ENCODE measurements around the gene H2BK1.

H2BK1 gene

DNA sequence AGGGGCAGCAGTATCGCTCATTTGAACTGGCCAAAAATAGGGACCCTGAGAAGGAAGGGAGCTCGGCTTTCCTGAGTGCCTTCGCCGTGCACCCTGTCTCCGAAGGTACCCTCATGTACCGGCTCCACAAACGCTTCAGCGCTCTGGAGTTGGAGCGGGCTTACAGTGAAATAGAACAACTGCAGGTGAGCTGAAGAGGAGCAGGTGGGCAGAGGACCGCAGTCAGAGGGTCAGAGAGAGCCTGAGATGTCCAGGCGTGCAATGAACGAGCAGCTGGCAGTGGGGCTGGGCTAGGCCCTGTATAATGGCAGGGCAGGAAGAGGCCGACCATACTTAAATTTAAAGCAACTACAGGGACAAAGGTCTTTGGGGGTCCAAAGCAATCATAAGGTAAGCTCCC, 26.1 kb upstream of the H2BK1 start:
- Histone ChIP-seq H3K4me3 (ENCODE audit: low read depth, low read length) (no peak overlapping the region), H3K27me3 (replicated peaks) (no peaks in the 10 kb centered on the region), H3K27ac (no peak overlapping the region), H3K36me3 (replicated peaks) (peaks cover 70% of the 10 kb centered on the region)
- TF ChIP-seq CTCF (IDR thresholded peaks at IDR 0.05; ENCODE audit: low read depth, low read length, missing control alignments): no peak
- no peak for DNase-seq
- in situ Hi-C loops (cut with HindIII; ENCODE audit: low pct_ligation_motif_present, low sequenced_read_pairs): no loop called here

DNA sequence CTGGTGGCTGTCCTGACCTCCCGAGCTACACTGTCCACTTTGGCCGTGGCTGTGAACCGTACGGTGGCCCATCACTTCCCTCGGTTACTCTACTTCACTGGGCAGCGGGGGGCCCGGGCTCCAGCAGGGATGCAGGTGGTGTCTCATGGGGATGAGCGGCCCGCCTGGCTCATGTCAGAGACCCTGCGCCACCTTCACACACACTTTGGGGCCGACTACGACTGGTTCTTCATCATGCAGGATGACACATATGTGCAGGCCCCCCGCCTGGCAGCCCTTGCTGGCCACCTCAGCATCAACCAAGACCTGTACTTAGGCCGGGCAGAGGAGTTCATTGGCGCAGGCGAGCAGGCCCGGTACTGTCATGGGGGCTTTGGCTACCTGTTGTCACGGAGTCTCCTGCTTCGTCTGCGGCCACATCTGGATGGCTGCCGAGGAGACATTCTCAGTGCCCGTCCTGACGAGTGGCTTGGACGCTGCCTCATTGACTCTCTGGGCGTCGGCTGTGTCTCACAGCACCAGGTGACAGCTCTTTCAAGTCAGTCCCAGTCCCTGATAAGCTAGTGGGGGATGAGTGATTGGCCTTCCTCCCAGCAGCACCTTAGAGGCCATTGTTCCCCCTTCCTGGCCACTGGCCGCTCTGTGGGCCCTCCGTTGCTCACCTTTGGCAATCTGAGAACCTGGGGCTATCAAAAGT, 25.0 kb upstream of the H2BK1 start:
- in situ Hi-C loops (cut with HindIII; ENCODE audit: low pct_ligation_motif_present, low sequenced_read_pairs): no loop called here
- H3K27ac ChIP-seq: no peak overlapping the region
- no peaks in the 10 kb centered on the region for H3K27me3 ChIP-seq (replicated peaks)
- no peak for TF ChIP-seq CTCF (IDR thresholded peaks at IDR 0.05; ENCODE audit: low read depth, low read length, missing control alignments)
- no peak for DNase-seq
- peaks cover 58% of the 10 kb centered on the region for H3K36me3 ChIP-seq (replicated peaks)
- no peak overlapping the region for H3K4me3 ChIP-seq (ENCODE audit: low read depth, low read length)

DNA sequence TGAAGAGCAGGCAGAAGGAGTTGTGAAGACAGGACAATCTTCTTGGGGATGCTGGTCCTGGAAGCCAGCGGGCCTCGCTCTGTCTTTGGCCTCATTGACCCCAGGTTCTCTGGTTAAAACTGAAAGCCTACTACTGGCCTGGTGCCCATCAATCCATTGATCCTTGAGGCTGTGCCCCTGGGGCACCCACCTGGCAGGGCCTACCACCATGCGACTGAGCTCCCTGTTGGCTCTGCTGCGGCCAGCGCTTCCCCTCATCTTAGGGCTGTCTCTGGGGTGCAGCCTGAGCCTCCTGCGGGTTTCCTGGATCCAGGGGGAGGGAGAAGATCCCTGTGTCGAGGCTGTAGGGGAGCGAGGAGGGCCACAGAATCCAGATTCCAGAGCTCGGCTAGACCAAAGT, 23.5 kb upstream of the H2BK1 start:
- no peak for DNase-seq
- TF ChIP-seq CTCF (IDR thresholded peaks at IDR 0.05; ENCODE audit: low read depth, low read length, missing control alignments): no peak
- H3K4me3 ChIP-seq (ENCODE audit: low read depth, low read length): peak overlapping the region; percentile 98
- H3K27ac ChIP-seq: peak overlapping the region; percentile 84
- no peaks in the 10 kb centered on the region for H3K27me3 ChIP-seq (replicated peaks)
- in situ Hi-C loops (cut with HindIII; ENCODE audit: low pct_ligation_motif_present, low sequenced_read_pairs): no loop called here
- peaks cover 45% of the 10 kb centered on the region for H3K36me3 ChIP-seq (replicated peaks)

GRCh38 chr7:151232917-151233701, 22.8 kb upstream of the H2BK1 start:
- in situ Hi-C loops (cut with HindIII; ENCODE audit: low pct_ligation_motif_present, low sequenced_read_pairs): no loop called here
- peak; percentile 5 for TF ChIP-seq CTCF (IDR thresholded peaks at IDR 0.05; ENCODE audit: low read depth, low read length, missing control alignments)

DNA sequence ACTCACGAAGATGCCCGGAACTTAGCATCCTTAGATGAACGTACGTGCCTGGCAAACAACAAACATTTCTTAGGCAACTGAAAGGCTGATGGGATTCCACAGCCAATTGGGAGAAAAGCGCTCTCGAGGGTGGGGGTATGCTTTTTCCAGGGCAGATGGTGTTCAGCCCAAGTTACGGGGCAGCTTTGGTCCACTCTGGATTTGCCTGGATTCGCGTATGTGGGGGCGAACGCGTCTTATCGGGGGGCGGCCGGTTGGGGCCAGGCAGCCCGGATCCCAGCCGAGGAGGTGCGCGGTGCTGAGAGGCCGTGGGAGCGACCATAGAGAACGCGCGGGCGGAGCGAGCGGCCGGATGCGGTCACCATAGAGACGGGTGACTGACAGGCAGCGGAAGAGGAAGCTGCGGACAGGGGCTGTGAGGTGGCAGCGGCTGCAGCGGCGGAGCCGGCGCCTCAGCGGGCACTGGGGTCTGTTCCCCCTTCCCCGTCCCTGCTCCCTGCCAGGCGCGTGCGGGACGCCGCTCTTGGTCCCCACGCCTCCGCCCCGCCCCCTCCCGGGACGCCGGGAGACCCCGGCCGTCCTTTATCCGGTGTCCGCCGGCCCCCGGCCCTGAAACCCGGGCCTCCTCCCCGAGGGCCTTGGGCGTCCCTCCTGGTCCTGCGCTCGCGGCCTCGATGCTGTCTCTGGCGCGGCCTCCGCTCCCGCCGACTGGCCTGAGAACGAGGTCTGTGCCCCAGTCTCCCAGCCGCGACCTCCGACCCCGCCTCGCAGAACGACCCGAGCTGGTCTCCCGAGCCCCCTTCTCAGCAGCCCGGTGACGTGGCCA, 22.0 kb upstream of the H2BK1 start, which contains the start of gene CHPF2:
CHPF2 (plus strand) TSS at position 393 of the 826 bp plus-strand sequence. CDS start 1,529 bp downstream, outside the sequence.
- peak within 1 kb of the TSS; percentile 84 for H3K27ac ChIP-seq
- TF ChIP-seq CTCF (IDR thresholded peaks at IDR 0.05; ENCODE audit: low read depth, low read length, missing control alignments): no peak
- peak within 1 kb of the TSS; percentile 98 for H3K4me3 ChIP-seq (ENCODE audit: low read depth, low read length)
- in situ Hi-C loops (cut with HindIII; ENCODE audit: low pct_ligation_motif_present, low sequenced_read_pairs): no loop called here
- H3K27me3 ChIP-seq (replicated peaks): no peaks in the 10 kb centered on the region
- peak; percentile 87 for DNase-seq
- H3K36me3 ChIP-seq (replicated peaks): peaks cover 30% of the 10 kb centered on the region

More at GRCh38 chr7:151232917-151233701, 22.8 kb upstream of the H2BK1 start:
- Histone ChIP-seq H3K27ac (peak overlapping the region; percentile 84), H3K4me3 (ENCODE audit: low read depth, low read length) (peak overlapping the region; percentile 98), H3K36me3 (replicated peaks) (peaks cover 38% of the 10 kb centered on the region), H3K27me3 (replicated peaks) (no peaks in the 10 kb centered on the region)
- DNase-seq: peak; percentile 78

Measured in brain microvascular endothelial cell (primary cell).